HepG2 (cell line): Measurements from ENCODE around the gene RHBDD3.

Experiments
- HES4 ChIP-seq: sonication (generic); formaldehyde crosslinking; IDR thresholded peaks from 2 replicates; pipeline ENCODE4 v1.9.0; 2021; ENCODE audit warnings: mild to moderate bottlenecking, missing genetic modification reagents, borderline replicate concordance
- HNRNPK ChIP-seq: fragments of 200-400 bp; formaldehyde crosslinking; IDR thresholded peaks from 2 replicates; pipeline ENCODE4 v1.6.1; 2018; ENCODE audit warnings: low read length, low read depth, moderate library complexity, mild to moderate bottlenecking; ENCODE audit not compliant: poor library complexity, severe bottlenecking
- ZNF24 ChIP-seq: fragments of 450-650 bp; IDR thresholded peaks from 2 replicates; pipeline ENCODE4 v1.6.1; 2017; ENCODE audit warnings: antibody characterized with exemption, mild to moderate bottlenecking

DNA sequence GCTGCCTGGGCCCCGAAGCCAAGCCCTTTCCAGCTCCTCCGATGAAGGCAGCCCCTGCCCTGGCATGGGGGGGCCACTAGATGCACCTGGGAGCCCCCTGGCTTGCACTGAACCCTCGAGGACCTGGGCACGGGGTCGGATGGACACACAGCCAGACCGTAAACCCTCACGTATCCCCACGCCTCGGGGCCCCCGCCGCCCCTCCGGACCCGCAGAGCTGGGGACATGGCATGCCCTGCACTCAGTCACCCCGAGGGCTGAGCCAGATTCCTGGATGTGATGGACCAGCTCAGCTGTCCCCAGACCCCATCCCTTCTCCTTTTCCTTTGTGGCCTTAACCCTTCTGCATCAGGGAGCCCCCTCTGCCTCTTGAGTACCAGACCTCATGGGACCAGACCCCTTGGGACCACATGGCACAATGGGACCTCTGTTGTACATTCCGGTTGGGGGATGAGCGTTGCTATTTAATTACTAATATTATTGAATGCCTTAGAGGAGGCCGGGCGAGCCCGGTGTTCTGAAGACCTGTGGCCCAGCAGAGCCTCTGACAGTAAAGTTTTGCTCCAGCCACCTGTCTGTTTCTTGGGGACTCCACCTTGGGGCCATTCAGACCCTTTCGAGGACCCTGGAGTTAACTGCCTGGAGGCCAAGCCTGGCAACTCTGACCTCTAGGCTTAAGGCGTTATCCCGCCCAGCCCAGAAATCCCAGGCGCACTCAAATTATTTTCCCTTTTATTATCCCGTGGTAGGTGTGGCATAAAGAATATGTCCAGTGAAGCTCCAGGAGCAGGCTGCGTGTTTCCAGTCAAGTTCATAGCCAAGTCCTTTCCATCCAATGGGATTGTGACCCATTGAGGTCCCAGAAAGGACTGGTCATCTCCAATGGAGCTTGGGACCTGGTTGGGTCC lies 44.7 kb upstream of the RHBDD3 start:
- TF ChIP-seq HES4 (CRISPR knock-in tag) = no peak
- no peak for TF ChIP-seq ZNF24
- no peak for TF ChIP-seq HNRNPK
